GM18868 (cell line): ENCODE measurements around the gene CALML5.

Experiments used
- ATAC-seq: cut with Tn5 transposase; IDR thresholded peaks from one replicate; pipeline ENCODE4 v1.9.1; 2021; ENCODE audit warnings: mild to moderate bottlenecking, moderate library complexity; ENCODE audit not compliant: unreplicated experiment

The CALML5 gene, protein sequence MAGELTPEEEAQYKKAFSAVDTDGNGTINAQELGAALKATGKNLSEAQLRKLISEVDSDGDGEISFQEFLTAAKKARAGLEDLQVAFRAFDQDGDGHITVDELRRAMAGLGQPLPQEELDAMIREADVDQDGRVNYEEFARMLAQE

DNA sequence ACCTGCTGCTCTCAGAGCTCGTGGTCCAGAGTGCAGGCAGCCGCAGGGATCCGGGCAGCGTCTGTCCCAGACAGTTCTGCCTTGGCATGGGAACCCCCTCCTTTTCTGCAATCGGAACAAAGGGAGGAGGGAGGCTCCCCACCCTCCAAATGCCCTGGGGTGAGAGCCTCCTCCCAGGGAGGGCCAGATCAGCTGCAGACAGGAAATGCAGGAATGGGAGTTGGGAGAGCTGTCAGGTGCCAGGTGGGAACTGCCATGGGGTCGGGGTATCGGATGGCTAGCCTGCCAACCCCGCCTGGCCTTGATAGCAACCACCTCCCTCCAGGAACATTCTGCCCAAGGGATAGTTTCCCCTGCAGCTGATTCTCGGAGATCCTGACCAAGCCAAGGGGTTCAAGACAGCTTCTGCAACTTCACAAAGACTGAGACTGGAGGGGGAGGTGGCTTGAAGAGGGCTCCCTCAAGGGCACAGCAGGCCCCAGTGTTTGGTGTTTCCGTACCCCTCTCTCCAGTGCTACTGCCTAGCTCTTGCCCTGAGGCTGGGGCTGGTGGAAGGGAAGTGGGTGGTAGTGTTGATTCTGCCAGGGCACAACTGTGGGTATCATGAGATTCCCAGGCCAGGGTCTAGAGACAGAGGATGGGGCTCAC, at the start of gene CALML5:
Gene CALML5, minus strand, starts transcription at position 78 of the 648 bp plus-strand sequence. CDS start 132 bp downstream, outside the sequence.
- ATAC-seq = no peak

DNA sequence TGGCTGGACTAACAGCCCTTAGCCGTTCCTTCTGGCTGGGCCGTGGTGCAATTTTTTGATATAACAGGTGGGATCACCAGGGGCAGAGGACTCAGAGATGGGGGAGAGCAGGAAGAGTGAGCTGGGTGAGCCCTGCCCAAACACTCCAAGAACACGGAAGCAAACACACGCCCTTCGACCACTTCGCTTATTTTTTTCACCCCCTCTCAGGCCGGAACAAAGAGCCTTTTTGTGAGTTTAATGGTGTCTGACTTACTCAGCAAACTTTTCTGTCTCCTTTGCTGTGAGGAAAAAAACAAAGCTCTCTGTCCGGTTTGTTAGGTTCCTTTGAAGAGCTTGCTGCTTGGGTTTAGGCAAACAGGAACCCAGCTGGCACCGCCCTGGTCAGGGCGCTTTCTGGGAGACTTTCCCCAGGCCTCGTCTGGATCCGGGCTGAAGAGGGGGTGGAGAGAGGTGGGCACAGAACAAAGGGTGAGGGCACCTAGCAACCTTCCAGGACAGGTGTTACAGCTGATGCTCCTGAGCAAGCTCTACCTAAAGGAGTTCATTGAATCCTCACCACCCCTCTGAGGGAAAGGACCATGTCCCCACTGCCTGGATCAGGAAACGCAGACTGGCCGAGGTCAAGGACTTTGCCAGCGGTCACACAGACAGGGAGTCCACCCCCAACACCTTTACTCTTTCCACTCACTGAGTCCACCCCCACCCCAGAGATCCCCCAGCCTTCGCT, 48.7 kb upstream of the CALML5 start:
- no peak for ATAC-seq

DNA sequence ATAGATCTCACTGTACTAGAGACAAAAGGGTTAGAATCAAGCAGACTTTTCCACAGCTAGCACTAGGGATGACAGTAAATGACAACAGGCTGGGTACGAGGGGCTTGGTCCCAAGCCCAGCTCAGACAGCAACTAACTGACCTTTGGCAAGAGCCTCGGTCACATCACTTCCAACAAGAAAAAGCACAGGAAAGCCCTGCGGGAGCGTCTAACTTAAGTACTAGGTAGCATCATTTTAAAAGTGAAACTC, 48.2 kb upstream of the CALML5 start:
- no peak for ATAC-seq

DNA sequence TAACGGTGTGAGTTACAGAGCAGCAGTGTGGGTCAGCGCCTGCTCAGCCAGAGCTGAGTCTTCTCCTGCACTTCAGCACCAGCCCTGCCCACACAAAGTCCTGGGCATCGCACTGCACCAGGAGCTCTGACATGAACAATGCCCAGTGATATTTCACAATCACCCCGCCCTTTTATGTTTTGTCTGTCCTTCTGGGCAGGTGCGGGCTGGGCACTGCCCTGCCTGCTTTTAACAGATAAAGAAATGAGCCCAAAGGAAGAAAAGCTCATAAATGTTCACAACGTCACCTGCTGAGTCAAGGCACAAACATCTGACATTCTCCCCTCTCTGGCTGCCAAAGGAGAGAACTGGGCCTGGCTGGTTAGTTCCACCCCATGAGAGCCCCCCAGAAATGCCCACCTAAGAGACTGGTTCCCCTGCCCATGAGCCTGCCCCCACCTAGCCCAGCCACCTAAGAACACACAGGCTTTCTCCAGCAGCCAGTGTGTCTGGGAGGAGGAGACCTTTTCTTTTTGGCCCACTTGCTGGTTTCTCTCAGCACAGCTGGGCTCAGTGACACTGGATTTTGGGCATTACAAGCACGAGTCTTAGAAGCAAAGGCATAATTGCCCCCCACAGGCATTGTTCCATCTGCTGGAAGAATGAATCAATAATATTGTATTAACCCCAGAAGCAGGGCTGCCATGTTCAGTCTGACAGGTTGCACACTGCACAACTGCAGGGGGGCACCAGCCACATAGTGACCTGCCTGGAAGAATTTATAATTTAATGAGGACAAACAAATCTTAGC, 47.7 kb upstream of the CALML5 start:
- ATAC-seq = no peak

DNA sequence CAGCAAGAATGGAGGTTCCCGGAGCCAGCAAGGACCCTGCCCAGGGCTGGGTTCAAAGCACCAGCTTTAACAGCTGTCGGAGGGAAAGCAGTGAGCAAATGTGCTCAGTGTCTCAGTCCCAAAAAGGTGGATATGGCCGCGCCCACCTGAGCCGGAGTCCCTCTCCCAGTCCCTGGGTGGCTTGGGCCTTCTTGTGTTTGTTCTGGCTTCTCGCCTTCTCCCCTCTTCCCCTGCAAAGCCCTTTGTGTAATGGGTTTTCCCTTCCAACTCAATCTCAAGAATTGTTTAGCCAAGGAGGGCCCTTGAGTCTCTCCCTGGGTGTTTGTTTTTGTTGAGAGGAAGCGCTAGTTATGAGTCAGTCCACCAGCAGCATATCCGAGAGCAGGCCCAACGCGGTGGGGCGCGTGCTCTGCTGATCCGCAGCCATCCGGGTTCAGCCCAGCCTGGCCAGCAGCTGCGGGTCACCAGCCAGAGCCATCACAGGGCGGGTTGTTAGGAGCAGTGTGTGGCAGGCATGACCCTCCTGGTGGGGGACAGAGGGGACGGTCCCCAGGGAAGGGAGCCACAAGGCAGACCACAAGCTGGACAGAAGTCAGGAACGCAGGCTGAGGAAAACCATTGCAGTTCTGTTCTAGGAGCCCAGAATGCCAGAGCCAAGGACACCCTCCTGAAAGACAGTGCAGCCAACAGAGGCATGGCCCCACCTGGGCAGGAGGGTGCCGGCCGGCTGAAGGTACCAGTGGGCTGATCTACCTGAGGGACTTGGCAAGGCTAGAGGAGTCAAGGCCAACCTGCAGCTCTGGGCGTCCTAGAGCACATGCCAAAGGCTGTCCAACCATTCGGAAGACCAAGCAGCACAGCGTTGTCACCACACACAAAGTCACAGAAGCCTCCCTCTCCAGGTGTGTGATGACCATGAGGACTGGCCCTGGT, 46.7 kb upstream of the CALML5 start:
- ATAC-seq = no peak

DNA sequence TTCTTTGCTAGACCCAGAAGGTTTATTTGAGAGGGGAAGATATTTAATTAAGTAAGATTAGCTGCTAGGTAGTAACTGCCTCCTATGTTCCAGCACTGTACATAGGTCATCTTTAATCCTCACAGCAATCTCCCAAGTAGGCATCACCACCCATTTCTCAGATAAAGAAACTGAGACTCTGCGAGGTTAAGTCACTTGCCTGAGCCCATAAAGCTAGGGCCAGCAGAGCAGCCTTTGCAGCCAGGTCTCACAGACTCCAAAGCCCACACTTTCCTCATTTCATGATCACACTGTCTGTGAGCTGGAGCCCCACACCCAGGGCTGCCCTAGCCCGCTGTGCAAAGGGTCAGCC, 46.0 kb upstream of the CALML5 start:
- ATAC-seq = no peak

DNA sequence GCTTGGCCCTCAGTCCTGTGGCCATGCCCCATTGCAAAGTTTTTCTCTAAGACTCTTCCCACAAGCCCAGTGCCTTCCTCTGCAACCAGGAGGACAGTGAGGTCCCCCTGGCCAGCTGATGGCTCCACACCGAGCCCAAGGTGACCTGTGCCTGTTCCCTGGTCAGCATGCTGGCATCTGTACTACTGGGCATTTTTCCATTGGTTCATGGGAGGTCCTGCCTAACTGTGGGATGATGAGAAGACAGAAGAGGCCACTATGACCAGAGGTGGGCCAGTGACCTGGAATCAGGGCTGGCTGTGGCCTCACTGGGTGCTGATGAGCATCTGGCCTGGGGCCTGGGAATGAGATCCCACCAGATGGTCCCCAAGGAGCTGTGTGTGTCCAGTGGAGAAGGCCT, 45.6 kb upstream of the CALML5 start:
- ATAC-seq = no peak

DNA sequence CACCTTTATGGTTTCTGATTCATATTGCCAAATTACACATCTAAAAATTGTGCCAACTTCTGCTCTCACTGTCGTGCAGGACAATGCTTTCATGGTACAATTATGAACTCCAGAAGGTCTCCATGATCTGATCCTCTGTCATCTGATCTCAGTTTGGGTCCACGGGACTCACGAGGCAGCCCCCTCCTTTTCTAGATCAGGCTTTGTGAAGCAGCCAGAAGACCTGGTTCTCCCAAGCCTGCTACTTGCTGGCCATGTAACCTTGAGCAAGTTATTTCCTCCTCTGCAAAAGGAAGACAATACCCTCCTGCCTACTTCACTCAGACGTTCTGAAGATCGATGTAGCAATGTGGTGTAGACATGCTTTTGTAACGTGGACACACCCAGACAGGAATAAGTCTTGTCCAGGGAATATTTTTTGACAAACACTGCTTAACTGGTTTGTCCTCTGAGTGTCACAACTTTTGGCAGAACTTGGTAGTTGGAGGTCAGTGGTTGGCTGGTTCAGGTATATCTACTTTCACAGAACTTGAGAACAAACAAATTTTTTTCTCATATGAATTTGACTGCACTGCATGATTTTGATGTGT, 44.9 kb upstream of the CALML5 start:
- no peak for ATAC-seq

DNA sequence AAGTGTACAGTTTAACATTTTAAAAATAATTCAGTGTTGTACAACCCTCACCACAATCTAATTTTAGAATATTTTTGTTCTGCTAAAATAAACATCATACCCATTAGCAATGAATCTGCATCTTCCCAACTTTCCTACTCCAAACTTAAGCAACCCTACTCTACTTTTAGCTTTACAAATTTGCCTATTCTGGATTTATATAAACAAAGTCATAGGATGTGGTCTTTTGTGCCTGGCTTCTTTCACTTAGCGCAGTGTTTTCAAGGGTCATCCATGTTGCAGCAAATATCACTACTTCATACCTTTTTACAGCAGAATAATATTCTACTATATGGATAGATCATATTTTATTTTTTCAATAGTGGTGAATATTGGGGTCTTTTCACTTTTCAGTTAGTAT, 44.3 kb upstream of the CALML5 start:
- ATAC-seq = no peak

DNA sequence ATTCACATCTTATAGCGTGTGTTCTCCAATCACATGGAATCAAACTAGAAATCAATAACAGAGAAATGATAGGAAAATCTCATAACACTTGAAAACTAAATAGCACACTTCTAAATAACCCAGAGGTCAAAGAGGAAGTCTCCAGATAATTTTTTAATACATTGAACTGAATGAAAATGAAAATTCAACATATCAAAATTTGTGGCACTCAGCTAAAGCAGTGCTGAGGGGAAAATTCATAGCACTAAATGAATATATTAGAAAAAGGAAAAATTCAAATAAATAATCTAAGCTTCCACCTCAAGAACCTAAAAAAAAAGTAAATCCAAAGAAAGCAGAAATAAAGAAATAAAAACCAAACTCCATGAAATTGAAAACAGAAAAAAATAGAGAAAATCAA, 42.7 kb upstream of the CALML5 start:
- ATAC-seq = no peak

DNA sequence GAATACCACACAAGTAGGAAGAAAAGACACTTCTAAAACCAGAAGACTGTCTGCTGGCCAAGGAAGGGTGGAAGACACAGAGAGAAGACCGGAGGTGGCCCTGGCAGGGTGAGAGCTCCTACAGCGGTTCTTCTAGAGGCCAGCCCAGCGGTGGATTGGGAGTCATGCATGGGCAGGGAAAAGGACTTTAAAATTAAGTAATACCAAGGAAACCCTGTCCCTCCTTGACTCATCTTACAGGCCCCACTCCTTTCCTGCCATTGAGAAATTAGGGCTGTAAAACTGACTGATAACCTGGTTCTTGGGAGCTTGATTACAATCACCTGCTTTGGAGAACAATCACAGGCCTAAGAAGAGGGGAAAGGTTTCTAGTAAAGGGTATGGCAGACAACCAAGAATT, 41.5 kb upstream of the CALML5 start:
- no peak for ATAC-seq

DNA sequence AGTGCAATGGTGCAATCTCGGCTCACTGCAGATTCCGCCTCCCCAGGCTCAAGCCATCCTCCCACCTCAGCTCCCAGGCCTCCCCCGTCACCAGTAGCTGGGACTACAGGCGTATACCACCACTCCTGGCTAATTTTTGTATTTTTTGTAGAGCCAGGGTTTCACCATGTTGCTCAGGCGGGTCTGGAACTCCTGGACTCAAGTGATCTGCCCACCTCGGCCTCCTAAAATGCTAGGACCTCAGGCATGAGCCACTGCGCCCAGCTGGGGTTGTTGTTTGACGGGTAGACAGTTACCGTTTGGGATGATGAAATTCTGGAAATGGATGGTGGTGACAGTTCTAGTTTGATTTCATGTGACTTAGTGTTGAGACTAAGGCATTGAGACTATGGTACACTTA, 40.7 kb upstream of the CALML5 start:
- no peak for ATAC-seq

DNA sequence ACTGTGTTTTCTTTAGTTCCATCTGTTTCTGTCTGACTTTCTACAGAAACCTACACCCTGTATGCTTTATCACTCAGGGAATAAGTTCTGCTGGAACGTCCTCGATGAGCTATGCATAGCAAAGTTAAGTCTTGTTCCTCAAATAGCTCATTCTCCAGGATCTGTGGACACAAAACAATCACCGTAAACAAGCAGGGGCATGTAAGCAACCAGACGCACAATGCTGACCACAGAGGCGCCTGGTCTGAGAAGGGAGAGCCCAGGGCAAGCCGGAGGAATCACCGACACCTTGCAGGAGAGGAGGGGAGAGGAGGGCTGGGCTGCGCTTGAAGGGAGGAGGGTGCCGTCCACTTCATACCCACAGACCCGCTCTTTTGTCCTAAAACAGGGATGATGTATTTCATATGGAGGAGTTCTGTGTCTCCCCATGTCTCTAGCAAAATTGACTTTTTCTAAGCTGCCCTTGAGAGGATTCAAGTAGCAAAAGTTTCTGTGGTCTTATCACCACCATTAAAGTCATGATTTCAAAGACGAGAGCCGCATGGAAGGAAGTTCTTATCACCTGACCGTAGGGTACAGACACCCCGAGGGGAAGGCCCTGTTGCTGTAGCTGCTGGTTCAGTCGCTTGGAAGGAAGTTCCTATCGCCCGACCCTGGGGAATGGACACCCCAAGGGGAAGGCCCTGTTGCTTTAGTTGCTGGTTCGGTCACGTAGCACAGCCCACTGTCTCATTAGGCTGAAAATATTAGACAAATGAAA, 39.7 kb upstream of the CALML5 start:
- ATAC-seq = peak; percentile 62

DNA sequence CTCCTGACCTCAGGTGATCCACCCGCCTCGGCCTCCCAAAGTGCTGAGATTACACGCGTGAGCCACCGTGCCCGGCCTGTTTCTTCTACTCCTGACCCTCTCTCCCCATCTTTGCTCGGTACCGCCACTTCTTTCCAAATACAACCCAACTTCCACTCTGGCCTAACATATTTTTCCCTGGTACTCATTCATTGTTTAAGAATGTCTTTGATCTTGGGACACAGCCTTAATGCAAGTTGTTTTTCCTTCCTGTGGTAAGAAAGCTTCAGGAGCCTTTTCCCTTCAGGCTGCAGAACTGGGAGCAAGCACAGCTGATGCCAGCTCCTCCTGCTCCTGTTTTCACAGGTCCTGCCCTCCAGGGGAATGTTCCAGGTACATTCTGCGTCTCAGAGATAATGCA, 39.1 kb upstream of the CALML5 start:
- ATAC-seq = no peak

DNA sequence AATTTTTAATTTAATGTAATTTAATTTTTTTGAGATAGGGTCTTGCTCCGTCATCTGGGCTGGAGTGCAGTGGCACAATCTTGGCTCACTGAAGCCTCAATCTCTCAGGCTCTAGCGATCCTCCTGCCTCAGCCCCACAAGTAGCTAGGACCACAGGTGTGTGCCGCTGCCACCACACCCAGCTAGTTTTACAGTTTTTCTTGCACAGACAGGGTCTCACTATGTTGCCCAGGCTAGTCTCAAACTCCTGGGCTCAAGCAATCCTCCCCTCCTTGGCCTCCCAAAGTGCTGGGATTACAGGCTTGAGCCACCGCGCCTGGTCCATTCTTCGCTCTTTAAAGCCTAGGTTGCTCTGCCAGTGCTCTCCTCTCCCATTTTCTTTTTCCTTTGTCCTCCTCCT, 38.3 kb upstream of the CALML5 start:
- ATAC-seq = no peak

DNA sequence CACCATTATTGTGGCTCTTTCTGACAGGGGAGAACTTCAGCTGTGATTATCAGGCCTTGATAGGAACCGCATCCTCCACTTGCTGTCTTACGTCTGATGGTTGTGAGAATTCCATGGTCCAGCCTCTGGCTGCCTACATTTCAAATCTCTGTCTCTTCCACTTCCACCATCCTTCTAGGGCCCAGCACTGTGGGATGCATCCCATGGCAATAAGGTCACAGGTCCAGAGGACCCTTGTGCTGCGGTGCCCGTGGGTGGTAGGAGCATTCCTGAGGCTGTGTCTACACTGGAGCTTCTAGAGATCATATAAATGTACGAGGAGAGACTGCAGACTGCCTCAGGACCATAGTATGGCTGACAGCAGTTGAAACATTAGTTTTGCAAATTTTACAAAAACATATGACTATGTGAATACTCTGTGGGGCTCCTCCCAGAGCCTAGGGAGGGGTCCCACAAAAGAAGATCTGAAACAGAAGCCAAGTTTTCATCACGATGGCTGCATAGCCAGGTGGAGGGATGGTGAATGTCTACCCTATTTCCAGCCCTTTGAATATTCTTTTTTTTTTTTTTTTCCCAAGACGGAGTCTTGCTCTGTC, 37.2 kb upstream of the CALML5 start:
- no peak for ATAC-seq

DNA sequence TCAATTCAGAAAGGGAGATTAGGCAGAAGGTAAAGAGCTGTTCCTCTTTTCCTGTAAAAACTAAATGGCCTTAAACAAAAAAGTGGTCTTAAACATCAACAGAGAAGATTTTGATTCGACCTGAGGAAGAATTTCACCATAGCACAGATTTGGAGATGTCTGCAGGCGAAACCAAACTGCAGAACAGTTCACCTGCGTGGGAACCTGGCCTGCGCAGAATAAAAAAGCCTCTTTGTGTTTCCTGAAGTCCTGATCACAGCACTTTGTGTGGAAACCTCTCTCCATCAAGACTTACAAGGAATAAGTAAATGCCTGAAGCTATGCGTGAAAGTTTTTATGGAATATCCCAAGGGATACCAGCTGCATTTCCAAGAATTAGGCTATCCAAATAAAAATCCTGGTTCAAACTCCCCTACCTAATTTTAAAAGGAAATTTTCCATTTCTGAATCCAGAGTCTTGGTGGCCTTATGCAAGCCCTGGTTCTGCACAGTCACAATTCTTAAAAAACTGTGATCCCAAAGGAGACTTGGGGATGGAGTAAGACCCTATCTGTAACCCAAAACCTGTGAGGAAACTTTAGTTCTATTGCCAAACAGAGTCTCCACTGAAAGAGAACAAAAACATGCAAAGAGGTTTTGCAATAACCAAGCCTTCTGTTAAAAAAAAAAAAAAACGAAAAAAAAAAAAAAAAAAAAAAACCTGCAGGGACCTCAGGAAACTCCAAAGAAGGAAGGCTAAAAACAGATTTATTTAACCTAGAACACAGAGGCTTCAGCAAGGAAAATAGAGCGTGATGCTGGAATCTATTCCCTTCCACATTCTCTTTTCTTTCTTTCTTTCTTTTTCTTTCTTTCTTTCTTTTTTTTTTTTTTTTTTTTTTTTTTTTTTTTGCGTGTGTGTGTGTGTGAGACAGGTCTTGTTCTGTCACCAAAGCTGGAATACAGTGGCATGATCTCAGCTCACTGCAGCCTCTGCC, 35.8 kb upstream of the CALML5 start:
- no peak for ATAC-seq
